ENCODE data around the gene BLOC1S1. TPM values are rescaled to one million over a fixed set of nuclear protein-coding genes. Genes with fewer than 3 reads are reported as not detected.

The BLOC1S1 gene
- total and polyA plus RNA-seq, 2 of the 4 experiments (the other 2 are of a cell fraction) = 128 to 285 TPM

GRCh38 chr12:55688716-55689655, 26.9 kb upstream of the BLOC1S1 start:
- 96% methylated on average over 5 of the region's 16 CpGs; no CpG with 5 or more reads in 1 of the 2 experiments for WGBS, 2 experiments (ENCODE audit: extremely low coverage in 2 of 2, insufficient read length in 1 of 2)
- Histone ChIP-seq H3K14ac (replicated peaks; ENCODE audit: low read depth, low read length) (no peak overlapping the region), H2AK5ac (ENCODE audit: low read depth, low read length) (no peak overlapping the region), H3K9ac (ENCODE audit: low read depth, low read length) (no peak overlapping the region), H3K56ac (ENCODE audit: extremely low read depth, insufficient read depth, low read length) (no peak overlapping the region), H4K5ac (ENCODE audit: low read depth, low read length) (no peak overlapping the region), H3K9me1 (ENCODE audit: insufficient read depth, low read length) (no peaks in the 10 kb centered on the region), H3K4me2 (ENCODE audit: low read depth, low read length) (no peak overlapping the region), H2BK15ac (ENCODE audit: low read depth, low read length) (no peak overlapping the region), H4K8ac (ENCODE audit: low read depth in 2 of 2, low read length in 2 of 2) (no peak overlapping the region), H3K4me1 (ENCODE audit: control insufficient read depth, insufficient read depth, low read length) (no peaks in the 10 kb centered on the region), H4K91ac (ENCODE audit: insufficient read depth, low read depth, low read length) (no peak overlapping the region), H3K4me3 (ENCODE audit: insufficient read depth, low read depth, low read length) (no peak overlapping the region), H3K27ac (ENCODE audit: insufficient read depth, low read length) (no peak overlapping the region), H2BK120ac (ENCODE audit: low read depth, low read length) (no peak overlapping the region), H3K79me1 (ENCODE audit: low read depth in 1 of 2, low read length in 2 of 2) (no peaks in the 10 kb centered on the region), H2BK20ac (ENCODE audit: low read depth, low read length) (no peak overlapping the region), H2AFZ (replicated peaks; ENCODE audit: low read length, poor library complexity) (no peak overlapping the region), H3K36me3 (ENCODE audit: control insufficient read depth, insufficient read depth, low read length) (no peaks in the 10 kb centered on the region), H3K9me3 (ENCODE audit: control insufficient read depth, insufficient read depth, low read length) (no peaks in the 10 kb centered on the region), H3K4ac (ENCODE audit: low read depth, low read length) (no peak overlapping the region), H2BK5ac (ENCODE audit: low read depth, low read length, poor library complexity, severe bottlenecking) (no peak overlapping the region), H3K23ac (ENCODE audit: low read depth, low read length) (no peak overlapping the region), H4K20me1 (ENCODE audit: insufficient read depth, low read length) (no peaks in the 10 kb centered on the region), H3K18ac (ENCODE audit: low read depth, low read length) (no peak overlapping the region), H2AK9ac (replicated peaks; ENCODE audit: low read depth, low read length, poor library complexity) (no peak overlapping the region), H3K27me3 (ENCODE audit: control insufficient read depth, insufficient read depth, low read length) (peaks cover 5% of the 10 kb centered on the region)
- ATAC-seq (ENCODE audit: low read depth) (no peak), DNase-seq (no peak)
- intact Hi-C loops (cut with micrococcal nuclease) (no loop called here), in situ Hi-C loops (cut with MboI; ENCODE audit: low sequenced_read_pairs) (no loop called here), dilution Hi-C loops (cut with HindIII; ENCODE audit: low sequenced_read_pairs, unreplicated experiment) (no loop called here)
- BruUV-seq (replicated peaks) = no TSS peak
- CTCF ChIA-PET = no interaction called here
- POLR2A ChIA-PET (ENCODE audit: unreplicated experiment) = no interaction called here
- TF ChIP-seq MAFK (IDR thresholded peaks at IDR 0.05; ENCODE audit: low read depth, low read length) = no peak
- no peak for TF ChIP-seq MXI1 (IDR thresholded peaks at IDR 0.05; ENCODE audit: borderline replicate concordance, low read depth, low read length)
- no peak for TF ChIP-seq FOS (IDR thresholded peaks at IDR 0.05; ENCODE audit: low read depth, low read length)
- no peak for TF ChIP-seq BHLHE40 (IDR thresholded peaks at IDR 0.05; ENCODE audit: low read depth, low read length)
- no peak for TF ChIP-seq CEBPB (IDR thresholded peaks at IDR 0.05; ENCODE audit: low read depth, low read length)
- TF ChIP-seq ELK1 (IDR thresholded peaks at IDR 0.05; ENCODE audit: borderline replicate concordance, low read depth, low read length) = no peak
- TF ChIP-seq USF2 (IDR thresholded peaks at IDR 0.05; ENCODE audit: low read depth, low read length) = no peak
- no peak for TF ChIP-seq RCOR1 (IDR thresholded peaks at IDR 0.05; ENCODE audit: insufficient replicate concordance, low read length)
- TF ChIP-seq MAZ (IDR thresholded peaks at IDR 0.05; ENCODE audit: borderline replicate concordance, low read depth, low read length) = no peak
- TF ChIP-seq POLR2A (IDR thresholded peaks at IDR 0.05; ENCODE audit: low read depth, low read length) = no peak
- TF ChIP-seq RAD21 (IDR thresholded peaks at IDR 0.05; ENCODE audit: low read length) = no peak
- TF ChIP-seq CTCF (conservative IDR thresholded peaks at IDR 0.05; ENCODE audit: low read depth, low read length) = no peak
- TF ChIP-seq CHD1 (IDR thresholded peaks at IDR 0.05; ENCODE audit: low read depth, low read length) = no peak
- TF ChIP-seq NFE2L2 (IDR thresholded peaks at IDR 0.05; ENCODE audit: low read depth, low read length) = no peak
- no peak for TF ChIP-seq RFX5 (IDR thresholded peaks at IDR 0.05; ENCODE audit: low read depth, low read length)

All from IMR-90 (cell line).